CD4-positive, alpha-beta memory T cell (primary cell): ENCODE measurements around the gene C12orf56. TPM values are rescaled to one million over a fixed set of nuclear protein-coding genes. Genes with fewer than 3 reads are reported as not detected.
A peak's percentile ranks its signal among the peaks of the same experiment; 100 is the strongest.

Source experiments
- CTCF ChIA-PET: fragments of 350-600 bp; sonication (Branson Sonifier 250); formaldehyde crosslinking; loops from one replicate; lab custom pipeline; 2021; ENCODE audit warnings: inconsistent platforms; ENCODE audit not compliant: partially characterized antibody; lab: Charles Lee
- POLR2A ChIA-PET: fragments of 350-600 bp; sonication (Branson Sonifier 250); formaldehyde crosslinking; loops from one replicate; lab custom pipeline; 2021; ENCODE audit not compliant: partially characterized antibody; lab: Charles Lee
- DNase-seq, 5 donors: peaks; one replicate each; pipeline versions ENCODE4 v3.0.0 to v3.0.0-alpha.2; 2020 to 2022; ENCODE audit warnings: mixed read lengths in 1 of 5
- H3K27ac ChIP-seq: one replicate; pipeline ENCODE4 v1.7.0; 2013; ENCODE audit warnings: low read depth, low read length
- H3K27me3 ChIP-seq: 2 replicates; pipeline ENCODE4 v1.7.0; 2013; ENCODE audit warnings: mild to moderate bottlenecking, low read length, moderate library complexity; ENCODE audit not compliant: insufficient read depth
- H3K36me3 ChIP-seq: 2 replicates; pipeline ENCODE4 v1.7.0; 2013; ENCODE audit warnings: mild to moderate bottlenecking, low read length, moderate library complexity; ENCODE audit not compliant: insufficient read depth
- H3K4me1 ChIP-seq: 2 replicates; pipeline ENCODE4 v1.7.0; 2013; ENCODE audit warnings: mild to moderate bottlenecking, low read length, moderate library complexity; ENCODE audit not compliant: insufficient read depth
- H3K4me3 ChIP-seq, 2 donors: one replicate each; pipeline ENCODE4 v1.7.0; 2013; ENCODE audit warnings: low read length in 2 of 2, mild to moderate bottlenecking in 1 of 2
- H3K9me3 ChIP-seq, 2 donors: one replicate each; pipeline ENCODE4 v1.7.0; 2013; ENCODE audit warnings: low read length in 2 of 2, control low read depth in 1 of 2; ENCODE audit not compliant: control insufficient read depth in 1 of 2
- H3K27ac Mint-ChIP-seq, 7 donors: one replicate each; pipeline ENCODE4 v1.8.0; 2020 to 2021; ENCODE audit warnings: mixed read lengths in 7 of 7, mild to moderate bottlenecking in 6 of 7, inconsistent platforms in 3 of 7, moderate library complexity in 3 of 7
- H3K27me3 Mint-ChIP-seq, 2 donors: one replicate each; pipeline ENCODE4 v1.8.0; 2020 to 2021; ENCODE audit warnings: mixed read lengths in 2 of 2
- H3K36me3 Mint-ChIP-seq, 2 donors: one replicate each; pipeline ENCODE4 v1.8.0; 2020 to 2021; ENCODE audit warnings: mixed read lengths in 2 of 2, inconsistent platforms in 1 of 2, mild to moderate bottlenecking in 1 of 2
- H3K4me1 Mint-ChIP-seq, 4 donors: one replicate each; pipeline ENCODE4 v1.8.0; 2020 to 2021; ENCODE audit warnings: mixed read lengths in 4 of 4, mild to moderate bottlenecking in 1 of 4
- H3K4me3 Mint-ChIP-seq, 8 donors: one replicate each; pipeline ENCODE4 v1.8.0; 2020 to 2021; ENCODE audit warnings: mixed read lengths in 8 of 8, mild to moderate bottlenecking in 7 of 8, moderate library complexity in 6 of 8, inconsistent platforms in 3 of 8
- H3K9me3 Mint-ChIP-seq, 8 donors: one replicate each; pipeline ENCODE4 v1.8.0; 2020 to 2021; ENCODE audit warnings: mixed read lengths in 8 of 8, mild to moderate bottlenecking in 5 of 8, inconsistent platforms in 3 of 8, moderate library complexity in 1 of 8
- intact Hi-C: fragments of 100-400 bp; cut with micrococcal nuclease; formaldehyde crosslinking; loops from one replicate; pipeline ENCODE4 v1.15.1; 2023
- polyA plus RNA-seq, 2 donors: library from polyadenylated mRNA; unstranded; fragments of 300-500 nt; fragmentation: Illumina TruSeq; gene quantifications; one replicate each; pipeline ENCODE4 v1.2.3, GENCODE V29; 2021
- total RNA-seq, 2 experiments: library from RNA; stranded (reverse); gene quantifications; one replicate each; pipeline ENCODE4 v1.2.3, GENCODE V29; 2021

C12orf56 gene
- total and polyA plus RNA-seq, 4 experiments from 2014 or later, result not detected

GRCh38 chr12:64404470-64405256, 14.1 kb upstream of the C12orf56 start:
- peaks cover 0 to 9% of the 10 kb centered on the region in 2 donors for H3K36me3 Mint-ChIP-seq
- Histone ChIP-seq H3K9me3 (no peaks in the 10 kb centered on the region), H3K4me1 (peaks cover 31% of the 10 kb centered on the region), H3K27ac (peak overlapping the region; percentile 91), H3K4me3 (peak overlapping the region; percentile 78 to 86), H3K27me3 (no peaks in the 10 kb centered on the region), H3K36me3 (no peaks in the 10 kb centered on the region)
- peaks cover 0 to 2% (median 0%) of the 10 kb centered on the region in 8 donors for H3K9me3 Mint-ChIP-seq
- peak in 4 of 5 donors; percentile 19 to 67 (median 26) for DNase-seq
- no peaks in the 10 kb centered on the region for H3K27me3 Mint-ChIP-seq
- ChIA-PET CTCF (interaction anchor here (1.1 to 1.2 kb wide), 2 partner anchors 12 to 16 kb away, joined by 3 to 4 read pairs; no protein-coding TSS in a partner anchor), POLR2A (interaction anchor here (0.8 to 2.9 kb wide), 12 partner anchors 8 to 764 kb away, joined by 3 to 15 read pairs (median 4); partner anchors contain the start of genes C12orf56, KICS2 and LEMD3)
- peaks cover 21 to 47% (median 36%) of the 10 kb centered on the region in 4 donors for H3K4me1 Mint-ChIP-seq
- peak overlapping the region; percentile 88 to 98 (median 95) for H3K27ac Mint-ChIP-seq
- peak overlapping the region; percentile 90 to 98 (median 96) for H3K4me3 Mint-ChIP-seq
- intact Hi-C loops, result loop anchor here (1.0 to 10.0 kb wide), 8 partner anchors 48 to 1900 kb away; partner anchors contain the start of genes GNS, HELB, KICS2 and RXYLT1

DNA sequence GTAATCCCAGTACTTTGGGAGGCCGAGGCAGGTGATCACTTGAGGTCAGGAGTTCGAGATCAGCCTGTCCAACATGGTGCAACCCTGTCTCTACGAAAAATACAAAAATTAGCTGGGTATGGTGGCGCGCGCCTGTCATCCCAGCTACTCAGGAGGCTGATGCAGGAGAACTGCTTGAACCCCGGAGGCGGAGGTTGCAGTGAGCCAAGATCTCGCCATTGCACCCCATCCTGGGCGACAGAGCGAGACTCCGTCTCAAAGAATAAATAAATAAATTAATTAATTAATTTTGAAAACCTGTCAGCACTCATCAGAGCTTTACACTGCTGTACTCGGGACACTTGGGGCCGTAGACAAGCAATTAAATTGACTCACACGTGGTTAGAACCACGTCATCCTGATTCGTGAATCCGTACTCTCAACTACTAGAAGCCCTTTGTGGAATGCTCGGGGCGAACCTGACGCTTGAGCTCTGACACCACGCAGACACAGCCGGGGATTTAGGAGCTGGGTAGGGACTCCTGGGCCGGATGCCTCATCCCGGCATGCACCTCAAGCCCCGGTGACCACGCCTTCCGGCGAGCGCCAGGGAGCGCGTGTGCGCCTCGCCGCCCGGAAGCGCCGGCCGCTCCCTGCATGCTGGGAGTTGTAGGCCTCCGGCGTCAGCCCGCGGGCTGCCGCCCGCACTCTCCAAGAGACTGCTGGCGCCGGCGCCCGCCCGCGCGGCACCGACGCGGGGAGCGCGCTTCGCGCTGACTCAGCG, 13.3 kb upstream of the C12orf56 start, which contains the start of gene XPOT:
Gene XPOT (plus strand): TSS at position 686 of the 763 bp plus-strand sequence. CDS start 5,644 bp downstream, outside the sequence.
- Histone ChIP-seq H3K4me3 (peak within 1 kb of the TSS; percentile 78 to 86), H3K4me1 (peaks cover 33% of the 10 kb centered on the region), H3K27me3 (no peaks in the 10 kb centered on the region), H3K36me3 (no peaks in the 10 kb centered on the region), H3K27ac (peak within 1 kb of the TSS; percentile 91), H3K9me3 (no peaks in the 10 kb centered on the region)
- intact Hi-C loops, result loop anchor here (1.0 to 10.0 kb wide), 8 partner anchors 49 to 1901 kb away; partner anchors contain the start of genes GNS, HELB, KICS2 and RXYLT1
- DNase-seq, result peak; percentile 91 to 95 (median 94)
- POLR2A ChIA-PET, result interaction anchor here (0.8 to 2.9 kb wide), 12 partner anchors 8 to 765 kb away, joined by 3 to 15 read pairs (median 4); partner anchors contain the start of genes C12orf56, KICS2 and LEMD3
- Mint-ChIP-seq H3K4me1 (peaks cover 21 to 49% (median 37%) of the 10 kb centered on the region in 4 donors), H3K27ac (peak within 1 kb of the TSS; percentile 94 to 98 (median 97)), H3K4me3 (peak within 1 kb of the TSS; percentile 90 to 98 (median 96)), H3K9me3 (peaks cover 0 to 2% (median 0%) of the 10 kb centered on the region in 8 donors), H3K27me3 (no peaks in the 10 kb centered on the region), H3K36me3 (peaks cover 0 to 9% of the 10 kb centered on the region in 2 donors)
- CTCF ChIA-PET, result interaction anchor here (1.1 to 1.2 kb wide), 2 partner anchors 11 to 15 kb away, joined by 3 to 4 read pairs; no protein-coding TSS in a partner anchor

DNA sequence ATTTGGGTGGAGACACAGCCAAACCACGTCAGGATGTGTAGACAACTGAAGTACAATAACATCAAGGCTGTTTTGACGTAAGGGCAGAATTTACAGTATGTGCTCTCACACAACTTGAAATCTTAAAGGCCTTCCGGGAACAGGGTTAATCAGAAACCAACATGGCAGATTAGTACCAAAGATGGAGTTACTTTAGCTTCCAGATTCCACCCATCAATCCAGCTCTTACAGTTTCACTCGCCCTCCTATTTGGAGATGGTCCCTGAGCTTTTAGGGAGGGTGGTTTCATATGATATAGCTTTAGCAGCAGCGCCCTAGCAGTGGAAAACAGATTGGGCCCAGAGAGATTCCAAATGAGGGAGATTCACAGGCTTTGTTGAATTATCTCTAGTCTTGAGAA, 11.6 kb upstream of the C12orf56 start:
- no peaks in the 10 kb centered on the region for H3K27me3 ChIP-seq
- Mint-ChIP-seq H3K27me3 (no peaks in the 10 kb centered on the region), H3K36me3 (peaks cover 0 to 9% of the 10 kb centered on the region in 2 donors), H3K27ac (peak overlapping the region in 1 of 7 donors; percentile 45), H3K4me1 (peaks cover 18 to 43% (median 31%) of the 10 kb centered on the region in 4 donors), H3K9me3 (peaks cover 0 to 2% (median 0%) of the 10 kb centered on the region in 8 donors), H3K4me3 (no peak overlapping the region)
- ChIA-PET CTCF (no interaction called here), POLR2A (interaction anchor here (2.9 kb wide), 1 partner anchor 51 kb away, joined by 9 read pairs; no protein-coding TSS in a partner anchor)
- peaks cover 27% of the 10 kb centered on the region for H3K4me1 ChIP-seq
- no peak for DNase-seq
- no peak overlapping the region for H3K27ac ChIP-seq
- H3K9me3 ChIP-seq, result no peaks in the 10 kb centered on the region
- H3K36me3 ChIP-seq, result no peaks in the 10 kb centered on the region
- H3K4me3 ChIP-seq, result no peak overlapping the region
- intact Hi-C loops, result loop anchor here (5.0 to 10.0 kb wide), 5 partner anchors 205 to 1903 kb away; partner anchors contain the start of genes HELB and RXYLT1

GRCh38 chr12:64400041-64400440, 9.5 kb upstream of the C12orf56 start:
- Mint-ChIP-seq H3K9me3 (peaks cover 0 to 2% (median 0%) of the 10 kb centered on the region in 8 donors), H3K27ac (peak overlapping the region; percentile 72 to 95 (median 88)), H3K4me1 (peaks cover 9 to 29% (median 17%) of the 10 kb centered on the region in 4 donors), H3K27me3 (no peaks in the 10 kb centered on the region), H3K4me3 (peak overlapping the region in 7 of 8 donors; percentile 40 to 77 (median 69)), H3K36me3 (peaks cover 0 to 5% of the 10 kb centered on the region in 2 donors)
- ChIA-PET CTCF (interaction anchor here (1.6 kb wide), 1 partner anchor 10 kb away, joined by 6 read pairs; the partner anchor contains the start of gene C12orf56), POLR2A (interaction anchor here (0.6 to 1.1 kb wide), 3 partner anchors 9 to 768 kb away, joined by 3 to 4 read pairs (median 4); partner anchors contain the start of gene C12orf56)
- H3K36me3 ChIP-seq, result no peaks in the 10 kb centered on the region
- H3K4me3 ChIP-seq, result no peak overlapping the region
- no peaks in the 10 kb centered on the region for H3K9me3 ChIP-seq
- H3K4me1 ChIP-seq, result peaks cover 16% of the 10 kb centered on the region
- H3K27ac ChIP-seq, result peak overlapping the region; percentile 1
- intact Hi-C loops, result loop anchor here (5.0 to 10.0 kb wide), 5 partner anchors 207 to 1905 kb away; partner anchors contain the start of genes HELB and RXYLT1
- H3K27me3 ChIP-seq, result no peaks in the 10 kb centered on the region
- peak in 4 of 5 donors; percentile 40 to 69 (median 50) for DNase-seq

- no peak overlapping the region for H3K27ac Mint-ChIP-seq
- CTCF ChIA-PET, result no interaction called here
- Histone ChIP-seq H3K27me3 (no peaks in the 10 kb centered on the region), H3K9me3 (no peaks in the 10 kb centered on the region), H3K4me3 (no peak overlapping the region), H3K36me3 (no peaks in the 10 kb centered on the region), H3K27ac (no peak overlapping the region), H3K4me1 (peaks cover 15% of the 10 kb centered on the region)
- no peaks in the 10 kb centered on the region for H3K36me3 Mint-ChIP-seq
- no peaks in the 10 kb centered on the region for H3K27me3 Mint-ChIP-seq
- peaks cover 8 to 19% (median 17%) of the 10 kb centered on the region in 4 donors for H3K4me1 Mint-ChIP-seq
- no peak for DNase-seq
- POLR2A ChIA-PET, result no interaction called here
- no peaks in the 10 kb centered on the region for H3K9me3 Mint-ChIP-seq
- no peak overlapping the region for H3K4me3 Mint-ChIP-seq
- intact Hi-C loops, result loop anchor here (10.0 kb wide), 1 partner anchor 1291 kb away; no protein-coding TSS in a partner anchor
Measured at GRCh38 chr12:64395739-64396138, 5.2 kb upstream of the C12orf56 start.

GRCh38 chr12:64392221-64392620, 1.7 kb upstream of the C12orf56 start:
- Histone ChIP-seq H3K27me3 (no peaks in the 10 kb centered on the region), H3K36me3 (no peaks in the 10 kb centered on the region), H3K27ac (no peak overlapping the region), H3K9me3 (no peaks in the 10 kb centered on the region), H3K4me1 (peaks cover 14% of the 10 kb centered on the region), H3K4me3 (no peak overlapping the region)
- no peak overlapping the region for H3K27ac Mint-ChIP-seq
- H3K36me3 Mint-ChIP-seq, result no peaks in the 10 kb centered on the region
- CTCF ChIA-PET, result no interaction called here
- peak in 2 of 5 donors; percentile 26 to 29 for DNase-seq
- H3K27me3 Mint-ChIP-seq, result no peaks in the 10 kb centered on the region
- peaks cover 6 to 14% (median 11%) of the 10 kb centered on the region in 4 donors for H3K4me1 Mint-ChIP-seq
- H3K4me3 Mint-ChIP-seq, result peak overlapping the region in 4 of 8 donors; percentile 20 to 62 (median 42)
- intact Hi-C loops, result loop anchor here (1.0 to 10.0 kb wide), 4 partner anchors 119 to 1287 kb away; partner anchors contain the start of gene SRGAP1
- POLR2A ChIA-PET, result no interaction called here
- no peaks in the 10 kb centered on the region for H3K9me3 Mint-ChIP-seq
